Mammary epithelial cell (primary cell): ENCODE measurements around the gene ACTL8.

ENCODE experiments used
- CTCF ChIP-seq, 2 donors: IDR thresholded peaks in 1 of 2; conservative IDR thresholded peaks in 1 of 2; 2 replicates each; pipeline ENCODE4 v1.5.1; 2011 to 2012; ENCODE audit warnings: inconsistent platforms in 2 of 2, low read length in 2 of 2, mild to moderate bottlenecking in 2 of 2, control low read depth in 1 of 2, low read depth in 1 of 2; ENCODE audit not compliant: insufficient read depth in 1 of 2; ENCODE audit errors: extremely low read depth in 1 of 2
- EZH2 ChIP-seq: IDR thresholded peaks from 2 replicates; pipeline ENCODE4 v1.6.1; 2012; ENCODE audit warnings: low read length, inconsistent platforms, borderline replicate concordance

GRCh38 chr1:17711941-17712340, 43.2 kb upstream of the ACTL8 start:
- no peak for TF ChIP-seq CTCF (conservative IDR thresholded peaks at IDR 0.05 in 1 of 2, IDR thresholded peaks at IDR 0.05 in 1 of 2; ENCODE audit: extremely low read depth in 1 of 2, insufficient read depth in 1 of 2, low read depth in 1 of 2, low read length in 2 of 2)
- TF ChIP-seq EZH2, result no peak
